ENCODE results near the gene BCOR. TPM values are rescaled to one million over a fixed set of nuclear protein-coding genes. Genes with fewer than 3 reads are reported as not detected.

BCOR gene
- total and polyA plus RNA-seq, 11 donors = 6.7 to 40.1 (median 17.9) TPM

DNA sequence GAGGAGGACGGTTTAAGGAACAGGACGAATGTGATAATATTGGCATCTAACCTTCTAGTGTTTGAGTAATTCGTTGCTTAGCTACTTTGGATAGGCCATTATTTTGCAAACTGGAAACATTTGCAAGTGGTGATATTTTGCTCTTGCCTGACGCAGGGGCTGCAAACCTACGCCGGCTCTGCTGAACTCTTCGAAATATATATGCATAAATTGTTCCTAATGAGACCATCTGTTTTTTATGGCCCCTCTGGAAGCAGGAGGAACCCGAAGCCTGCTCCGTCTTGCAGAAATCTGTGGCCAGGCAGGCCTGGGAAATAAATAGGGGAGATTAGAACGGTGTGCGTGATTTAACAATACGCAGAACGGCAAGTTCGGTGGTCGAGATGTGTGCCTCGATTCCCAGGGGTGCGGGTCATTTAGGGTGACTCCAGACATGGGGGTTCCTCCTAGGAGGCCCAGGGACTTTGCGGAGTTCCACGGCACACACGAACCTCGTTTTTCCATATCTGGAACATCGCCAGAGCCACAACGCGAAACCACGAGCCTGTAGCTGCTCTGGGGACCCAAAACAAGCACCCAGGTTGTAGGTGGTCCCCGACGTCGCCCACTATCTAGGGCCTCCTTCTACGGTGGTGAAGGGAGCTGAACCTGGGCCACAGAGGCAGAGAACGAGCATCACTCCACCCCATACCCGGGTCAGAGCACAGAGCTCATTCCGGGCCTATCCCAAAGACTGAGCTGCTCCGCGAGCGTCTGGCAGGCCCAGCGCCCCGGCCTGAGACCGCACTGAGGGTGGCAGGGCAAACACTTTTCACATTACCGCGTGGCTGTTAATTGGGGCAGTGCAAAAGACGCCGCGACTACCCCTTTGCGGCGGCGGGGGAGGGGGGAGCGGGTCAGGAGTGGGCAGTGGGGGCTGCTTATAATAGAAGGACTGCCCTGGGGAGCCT, 89.7 kb downstream of the BCOR start:
- 47 to 76% (median 62%) methylated on average over 45 to 47 of the region's 47 CpGs for WGBS, 4 donors
- H3K4me1 ChIP-seq = peaks cover 0 to 60% (median 17%) of the 10 kb centered on the region in 12 donors
- ATAC-seq (no peak), DNase-seq (no peak)
- H3K27ac ChIP-seq = peak overlapping the region in 4 of 12 donors; percentile 2 to 48 (median 26)
- no peaks in the 10 kb centered on the region for H3K36me3 ChIP-seq
- peaks cover 0 to 90% (median 0%) of the 10 kb centered on the region in 9 donors for H3K27me3 ChIP-seq
- peak overlapping the region in 9 of 12 donors; percentile 8 to 44 (median 30) for H3K4me3 ChIP-seq
- TF ChIP-seq, protein P1, sequence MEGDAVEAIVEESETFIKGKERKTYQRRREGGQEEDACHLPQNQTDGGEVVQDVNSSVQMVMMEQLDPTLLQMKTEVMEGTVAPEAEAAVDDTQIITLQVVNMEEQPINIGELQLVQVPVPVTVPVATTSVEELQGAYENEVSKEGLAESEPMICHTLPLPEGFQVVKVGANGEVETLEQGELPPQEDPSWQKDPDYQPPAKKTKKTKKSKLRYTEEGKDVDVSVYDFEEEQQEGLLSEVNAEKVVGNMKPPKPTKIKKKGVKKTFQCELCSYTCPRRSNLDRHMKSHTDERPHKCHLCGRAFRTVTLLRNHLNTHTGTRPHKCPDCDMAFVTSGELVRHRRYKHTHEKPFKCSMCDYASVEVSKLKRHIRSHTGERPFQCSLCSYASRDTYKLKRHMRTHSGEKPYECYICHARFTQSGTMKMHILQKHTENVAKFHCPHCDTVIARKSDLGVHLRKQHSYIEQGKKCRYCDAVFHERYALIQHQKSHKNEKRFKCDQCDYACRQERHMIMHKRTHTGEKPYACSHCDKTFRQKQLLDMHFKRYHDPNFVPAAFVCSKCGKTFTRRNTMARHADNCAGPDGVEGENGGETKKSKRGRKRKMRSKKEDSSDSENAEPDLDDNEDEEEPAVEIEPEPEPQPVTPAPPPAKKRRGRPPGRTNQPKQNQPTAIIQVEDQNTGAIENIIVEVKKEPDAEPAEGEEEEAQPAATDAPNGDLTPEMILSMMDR (IDR thresholded peaks at IDR 0.05) = no peak
- no peak for TF ChIP-seq POLR2A (IDR thresholded peaks at IDR 0.05)
- H3K9me3 ChIP-seq = no peaks in the 10 kb centered on the region
- intact Hi-C loops (cut with DNase I) = loop anchor here in 3 of 10 donors (10.0 kb wide), 3 partner anchors 73 to 183 kb away; no protein-coding TSS in a partner anchor

DNA sequence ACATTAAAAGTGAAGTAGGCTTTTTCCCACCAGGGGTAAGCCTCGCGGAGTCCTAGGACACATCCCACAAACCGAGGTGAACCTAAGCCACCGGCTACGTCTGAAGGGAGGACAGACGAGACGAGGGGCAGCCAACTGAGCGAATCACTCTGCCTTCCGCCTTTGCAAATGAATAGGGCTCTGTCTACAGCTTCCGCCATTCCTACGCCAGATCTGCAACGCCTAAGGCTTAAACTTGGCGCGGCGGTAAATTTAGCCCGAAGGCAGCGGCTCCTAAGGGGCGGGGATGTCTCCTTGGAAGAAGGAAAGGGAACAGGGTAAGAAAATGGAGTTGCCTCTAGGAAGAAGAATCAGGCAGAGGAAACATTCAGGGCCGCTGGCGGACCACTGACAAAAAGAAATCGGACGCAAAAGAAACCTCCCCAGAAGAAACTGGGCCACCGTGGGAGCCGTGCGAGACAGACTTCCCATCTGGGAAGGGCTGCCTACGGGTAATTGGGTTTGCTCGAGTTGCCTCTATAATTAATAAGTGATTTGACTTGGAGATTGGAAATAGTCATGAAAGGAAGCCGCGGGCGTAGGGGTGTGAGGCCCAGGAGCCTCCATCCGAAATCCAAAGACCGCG, 90.5 kb downstream of the BCOR start:
- Histone ChIP-seq H3K36me3 (no peaks in the 10 kb centered on the region), H3K27ac (no peak overlapping the region), H3K4me1 (peaks cover 0 to 52% (median 13%) of the 10 kb centered on the region in 12 donors), H3K27me3 (peaks cover 0 to 82% (median 0%) of the 10 kb centered on the region in 9 donors), H3K9me3 (no peaks in the 10 kb centered on the region), H3K4me3 (no peak overlapping the region)
- no peak for TF ChIP-seq POLR2A (IDR thresholded peaks at IDR 0.05)
- TF ChIP-seq, protein P1 (IDR thresholded peaks at IDR 0.05) = no peak
- ATAC-seq (no peak), DNase-seq (no peak)
- WGBS, 4 donors = 59 to 89% (median 78%) methylated on average over 33 of the region's 33 CpGs
- intact Hi-C loops (cut with DNase I) = loop anchor here in 3 of 10 donors (10.0 kb wide), 3 partner anchors 72 to 182 kb away; no protein-coding TSS in a partner anchor

DNA sequence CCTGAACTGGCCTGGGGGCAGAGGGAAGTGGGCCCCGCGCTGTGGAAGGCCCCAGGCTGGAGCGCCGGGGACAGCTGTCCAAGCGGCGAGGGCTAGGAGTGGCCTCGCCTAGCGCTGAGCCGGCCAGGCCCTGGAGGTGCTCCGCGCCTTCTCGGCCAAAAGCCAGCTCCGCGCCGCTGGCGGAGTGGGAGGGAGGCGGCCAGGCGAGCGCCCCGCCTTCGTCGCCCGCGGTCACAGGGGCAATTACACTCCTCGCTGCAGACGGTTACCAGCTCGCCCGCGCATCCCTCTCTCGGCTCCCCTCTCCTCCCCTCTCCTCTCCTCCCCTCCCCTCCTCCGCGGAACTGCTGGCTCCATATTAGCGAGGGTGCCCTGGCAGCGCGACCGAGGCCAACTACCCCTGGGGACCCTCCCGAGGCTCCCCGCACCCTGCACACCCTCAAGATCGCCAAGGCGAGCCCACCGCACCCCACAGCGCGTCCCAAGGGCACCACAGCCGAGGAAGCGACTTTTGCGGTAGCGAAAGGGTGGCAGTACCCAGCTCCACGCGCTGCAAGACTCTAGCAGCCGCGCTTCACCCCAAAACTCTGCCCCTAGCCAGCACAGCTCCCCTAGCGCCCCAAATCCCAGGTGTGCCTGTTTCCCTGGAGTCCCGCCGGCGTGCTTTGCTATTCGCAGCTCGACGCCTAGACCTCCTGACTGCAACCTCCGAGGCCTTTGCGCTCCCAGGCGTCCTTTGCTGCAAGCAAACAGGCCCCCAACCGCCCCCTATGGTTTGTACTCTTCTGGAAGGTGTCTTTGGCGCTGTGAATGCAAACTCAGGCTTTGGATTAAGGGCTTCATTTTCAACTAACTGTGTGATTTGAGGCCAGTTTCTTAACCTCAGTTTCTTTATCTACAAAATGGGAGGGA, 91.4 kb downstream of the BCOR start:
- Histone ChIP-seq H3K27ac (peak overlapping the region in 4 of 12 donors; percentile 9 to 41 (median 22)), H3K4me1 (peaks cover 0 to 43% (median 6%) of the 10 kb centered on the region in 12 donors), H3K27me3 (peaks cover 0 to 78% (median 0%) of the 10 kb centered on the region in 9 donors), H3K36me3 (no peaks in the 10 kb centered on the region), H3K4me3 (peak overlapping the region in 8 of 12 donors; percentile 7 to 33 (median 26)), H3K9me3 (no peaks in the 10 kb centered on the region)
- peak; percentile 42 to 80 (median 64) for DNase-seq
- intact Hi-C loops (cut with DNase I) = loop anchor here in 3 of 10 donors (10.0 kb wide), 3 partner anchors 72 to 182 kb away; no protein-coding TSS in a partner anchor
- TF ChIP-seq, protein P1 (IDR thresholded peaks at IDR 0.05) = no peak
- TF ChIP-seq POLR2A (IDR thresholded peaks at IDR 0.05) = no peak
- WGBS, 4 donors = 20 to 35% (median 29%) methylated on average over 34 to 63 of the region's 63 CpGs
- peak in 3 of 4 donors; percentile 71 to 77 (median 76) for ATAC-seq

All from heart left ventricle (tissue), 16 donors.